Keratinocyte (primary cell): Measurements from ENCODE around the gene CTR9. TPM values are rescaled to one million over a fixed set of nuclear protein-coding genes. Genes with fewer than 3 reads are reported as not detected.

ENCODE experiments used
- DNase-seq: peaks from one replicate; pipeline ENCODE4 v3.0.0-alpha.2; 2011; ENCODE audit warnings: low read depth, missing footprints, low spot score
- FAIRE-seq: peaks from 2 replicates; lab custom pipeline; 2011; peaks lifted over from hg19 to GRCh38; lab: Jason Lieb, UNC
- H2AFZ ChIP-seq: 2 replicates; pipeline ENCODE4 v1.6.0; 2012; ENCODE audit warnings: low read length, control low read depth, inconsistent platforms; ENCODE audit not compliant: control insufficient read depth
- H3K27ac ChIP-seq: 2 replicates; pipeline ENCODE4 v1.5.1; 2011; ENCODE audit warnings: low read length; ENCODE audit not compliant: control insufficient read depth, insufficient read depth
- H3K27me3 ChIP-seq: 3 replicates; pipeline ENCODE4 v1.6.0; 2011; ENCODE audit warnings: low read length; ENCODE audit not compliant: control insufficient read depth, insufficient read depth; ENCODE audit errors: extremely low read depth
- H3K36me3 ChIP-seq, 2 experiments: 2 replicates in 1 of 2; 3 replicates in 1 of 2; pipeline ENCODE4 v1.5.1; 2011; ENCODE audit warnings: low read length in 2 of 2, mild to moderate bottlenecking in 1 of 2; ENCODE audit not compliant: control insufficient read depth in 2 of 2, insufficient read depth in 2 of 2; ENCODE audit errors: extremely low read depth in 1 of 2
- H3K4me1 ChIP-seq: 3 replicates; pipeline ENCODE4 v1.5.1; 2011; ENCODE audit warnings: low read length; ENCODE audit not compliant: control insufficient read depth, insufficient read depth; ENCODE audit errors: extremely low read depth
- H3K4me2 ChIP-seq: 3 replicates; pipeline ENCODE4 v1.6.0; 2011; ENCODE audit warnings: low read depth, low read length; ENCODE audit not compliant: control insufficient read depth, insufficient read depth; ENCODE audit errors: extremely low read depth
- H3K4me3 ChIP-seq, 3 experiments: fragments of 200-600 bp in 1 of 3; sonication (generic) in 1 of 3; 2 replicates in 2 of 3; 3 replicates in 1 of 3; pipeline ENCODE4 v1.5.1; 2011 to 2016; ENCODE audit warnings: low read length in 3 of 3, mild to moderate bottlenecking in 3 of 3, control low read depth in 2 of 3, inconsistent platforms in 1 of 3, low read depth in 1 of 3, mixed read lengths in 1 of 3, mixed run types in 1 of 3, moderate library complexity in 1 of 3; ENCODE audit not compliant: control insufficient read depth in 2 of 3, insufficient read depth in 2 of 3; ENCODE audit errors: extremely low read depth in 1 of 3
- H3K79me2 ChIP-seq: 2 replicates; pipeline ENCODE4 v1.6.0; 2012; ENCODE audit warnings: low read length; ENCODE audit not compliant: control insufficient read depth, insufficient read depth
- H3K9ac ChIP-seq: 3 replicates; pipeline ENCODE4 v1.6.0; 2011; ENCODE audit warnings: low read length; ENCODE audit not compliant: control insufficient read depth, insufficient read depth; ENCODE audit errors: extremely low read depth
- H3K9me1 ChIP-seq: 3 replicates; pipeline ENCODE4 v1.6.0; 2011; ENCODE audit warnings: low read length; ENCODE audit not compliant: control insufficient read depth, insufficient read depth; ENCODE audit errors: extremely low read depth
- H3K9me3 ChIP-seq: 2 replicates; pipeline ENCODE4 v1.5.1; 2012; ENCODE audit warnings: low read depth, low read length; ENCODE audit not compliant: control insufficient read depth
- H4K20me1 ChIP-seq: 3 replicates; pipeline ENCODE4 v1.6.0; 2011; ENCODE audit warnings: low read length; ENCODE audit not compliant: control insufficient read depth, insufficient read depth; ENCODE audit errors: extremely low read depth
- CTCF ChIP-seq, 3 experiments: IDR thresholded peaks in 1 of 3; conservative IDR thresholded peaks in 1 of 3; optimal IDR thresholded peaks in 1 of 3; 2 replicates in 2 of 3; 3 replicates in 1 of 3; pipeline versions ENCODE3 to v1.5.1; 2011; ENCODE audit warnings: low read length in 3 of 3, mild to moderate bottlenecking in 3 of 3, moderate library complexity in 2 of 3, control low read depth in 1 of 3, inconsistent platforms in 1 of 3; ENCODE audit not compliant: insufficient read depth in 2 of 3; ENCODE audit errors: extremely low read depth in 1 of 3
- EZH2 ChIP-seq: IDR thresholded peaks from one replicate; pipeline ENCODE4 v1.6.1; 2012; ENCODE audit warnings: inconsistent platforms, mild to moderate bottlenecking, low read length, moderate library complexity
- dilution Hi-C: fragments of 300-500 bp; cut with MboI; formaldehyde crosslinking; loops from one replicate; pipeline ENCODE4 v1.7.0; 2020; ENCODE audit warnings: low sequenced_read_pairs; ENCODE audit not compliant: extremely low pct_ligation_motif_present
- polyA plus RNA-seq, 5 experiments: library from polyadenylated mRNA; depleted of rRNA in 3 of 5; stranded (reverse) in 3 of 5; stranded (forward) in 1 of 5; unstranded in 1 of 5; fragments of >200 nt; gene quantifications; 1 replicate in 1 of 5; 2 replicates in 3 of 5; 3 replicates in 1 of 5; pipeline versions ENCODE4 v1.2.1 to v1.2.3, GENCODE V29; 2011 to 2012; ENCODE audit warnings: missing spikeins in 2 of 5, low read depth in 1 of 5, low replicate concordance in 1 of 5

Gene CTR9
- polyA plus RNA-seq, 1 donor (not counting 4 experiments of a cell fraction or from before 2014, with no cell fraction given): 21.8 TPM

- no peak overlapping the region for H3K27ac ChIP-seq
- no peaks in the 10 kb centered on the region for H3K9me1 ChIP-seq
- H3K4me3 ChIP-seq: no peak overlapping the region
- H3K9me3 ChIP-seq: no peaks in the 10 kb centered on the region
- H3K4me1 ChIP-seq: peaks cover 11% of the 10 kb centered on the region
- peaks cover 14% of the 10 kb centered on the region for H3K27me3 ChIP-seq
- TF ChIP-seq CTCF (optimal IDR thresholded peaks at IDR 0.05 in 1 of 3, IDR thresholded peaks at IDR 0.05 in 1 of 3, conservative IDR thresholded peaks at IDR 0.05 in 1 of 3; ENCODE audit: extremely low read depth in 1 of 3, insufficient read depth in 2 of 3, low read length in 3 of 3) (no peak), EZH2 (no peak)
- dilution Hi-C loops: no loop called here
- H2AFZ ChIP-seq: no peak overlapping the region
- FAIRE-seq: no peak
- no peak for DNase-seq
- no peaks in the 10 kb centered on the region for H3K36me3 ChIP-seq
- H3K4me2 ChIP-seq: no peak overlapping the region
- H3K79me2 ChIP-seq: no peaks in the 10 kb centered on the region
- H3K9ac ChIP-seq: no peak overlapping the region
- H4K20me1 ChIP-seq: no peaks in the 10 kb centered on the region
These were observed 30.1 kb upstream of the CTR9 start for GRCh38 chr11:10720881-10721376.

DNA sequence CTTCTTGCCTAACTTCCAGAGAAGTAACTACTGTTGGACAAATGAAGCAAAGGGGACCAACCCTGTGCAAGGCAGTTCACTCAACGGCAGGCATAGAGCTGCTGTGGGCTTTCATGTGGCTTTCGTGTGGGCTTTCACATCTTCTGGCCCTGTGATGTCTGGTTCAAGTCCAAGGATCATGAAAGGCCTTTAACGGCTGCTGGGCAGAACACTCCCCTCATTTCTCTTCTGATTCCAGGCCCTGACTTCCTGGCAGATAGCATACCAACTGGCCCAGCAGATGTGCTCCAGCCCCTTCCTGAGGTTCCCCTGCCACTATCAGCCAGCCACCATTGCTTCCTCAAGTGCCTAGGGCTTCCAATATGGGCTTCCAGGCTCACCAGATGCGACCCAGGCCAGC, 28.7 kb upstream of the CTR9 start:
- Histone ChIP-seq H3K36me3 (no peaks in the 10 kb centered on the region), H3K27ac (no peak overlapping the region), H2AFZ (no peak overlapping the region), H3K9me3 (peaks cover 2% of the 10 kb centered on the region), H3K4me3 (no peak overlapping the region), H3K27me3 (peaks cover 11% of the 10 kb centered on the region), H3K9me1 (no peaks in the 10 kb centered on the region), H3K79me2 (no peaks in the 10 kb centered on the region), H3K4me2 (no peak overlapping the region), H3K9ac (no peak overlapping the region), H4K20me1 (no peaks in the 10 kb centered on the region), H3K4me1 (peaks cover 15% of the 10 kb centered on the region)
- FAIRE-seq: no peak
- no peak for TF ChIP-seq CTCF (optimal IDR thresholded peaks at IDR 0.05 in 1 of 3, IDR thresholded peaks at IDR 0.05 in 1 of 3, conservative IDR thresholded peaks at IDR 0.05 in 1 of 3; ENCODE audit: extremely low read depth in 1 of 3, insufficient read depth in 2 of 3, low read length in 3 of 3)
- no peak for DNase-seq
- dilution Hi-C loops: no loop called here
